GM19239 (cell line): Measurements from ENCODE around the gene KL.

Experiments
- DNase-seq: peaks from one replicate; pipeline ENCODE4 v3.0.0; 2011; ENCODE audit warnings: low spot score; ENCODE audit not compliant: insufficient read length
- FAIRE-seq: peaks from 2 replicates; lab custom pipeline; 2011; peaks lifted over from hg19 to GRCh38; lab: Jason Lieb, UNC

The KL gene

DNA sequence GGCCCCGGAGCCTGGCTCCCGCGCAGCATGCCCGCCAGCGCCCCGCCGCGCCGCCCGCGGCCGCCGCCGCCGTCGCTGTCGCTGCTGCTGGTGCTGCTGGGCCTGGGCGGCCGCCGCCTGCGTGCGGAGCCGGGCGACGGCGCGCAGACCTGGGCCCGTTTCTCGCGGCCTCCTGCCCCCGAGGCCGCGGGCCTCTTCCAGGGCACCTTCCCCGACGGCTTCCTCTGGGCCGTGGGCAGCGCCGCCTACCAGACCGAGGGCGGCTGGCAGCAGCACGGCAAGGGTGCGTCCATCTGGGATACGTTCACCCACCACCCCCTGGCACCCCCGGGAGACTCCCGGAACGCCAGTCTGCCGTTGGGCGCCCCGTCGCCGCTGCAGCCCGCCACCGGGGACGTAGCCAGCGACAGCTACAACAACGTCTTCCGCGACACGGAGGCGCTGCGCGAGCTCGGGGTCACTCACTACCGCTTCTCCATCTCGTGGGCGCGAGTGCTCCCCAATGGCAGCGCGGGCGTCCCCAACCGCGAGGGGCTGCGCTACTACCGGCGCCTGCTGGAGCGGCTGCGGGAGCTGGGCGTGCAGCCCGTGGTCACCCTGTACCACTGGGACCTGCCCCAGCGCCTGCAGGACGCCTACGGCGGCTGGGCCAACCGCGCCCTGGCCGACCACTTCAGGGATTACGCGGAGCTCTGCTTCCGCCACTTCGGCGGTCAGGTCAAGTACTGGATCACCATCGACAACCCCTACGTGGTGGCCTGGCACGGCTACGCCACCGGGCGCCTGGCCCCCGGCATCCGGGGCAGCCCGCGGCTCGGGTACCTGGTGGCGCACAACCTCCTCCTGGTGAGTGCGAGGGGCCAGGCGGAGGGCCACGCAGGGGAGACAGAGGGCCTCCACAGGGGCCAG, at the start of gene KL:
TSS of gene KL (plus strand) at position 10 of the 909 bp plus-strand sequence. CDS start at position 28, 18 bp downstream.
- FAIRE-seq (peak; percentile 49), DNase-seq (peak; percentile 40)

DNA sequence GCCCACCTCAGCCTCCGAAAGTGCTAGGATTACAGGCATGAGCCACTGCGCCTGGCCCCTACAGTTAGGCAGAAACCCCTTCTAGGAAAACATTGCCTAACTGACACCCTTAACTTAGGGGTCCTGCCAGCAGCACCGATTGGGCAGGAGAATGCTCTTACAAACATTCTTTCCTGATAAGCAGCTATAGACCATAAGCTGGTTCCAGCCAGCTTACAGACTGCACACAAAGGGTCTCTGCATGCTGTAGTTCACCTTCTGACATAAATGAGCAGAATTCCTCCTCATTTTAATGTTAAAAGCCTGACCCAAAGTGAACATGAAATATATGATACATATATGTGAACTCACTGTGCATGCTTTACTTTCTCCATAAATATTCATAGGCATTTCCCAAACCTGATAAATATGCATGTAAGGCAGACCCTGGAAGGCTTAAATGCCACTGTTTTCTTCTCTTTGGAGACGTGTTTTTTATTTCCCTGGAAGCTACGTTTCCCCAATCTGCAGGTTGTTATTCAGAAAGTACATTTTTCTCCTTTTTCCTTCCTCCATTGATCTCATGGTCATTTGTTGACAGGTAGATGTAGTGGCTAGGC, 48.5 kb upstream of the KL start:
- DNase-seq (no peak), FAIRE-seq (no peak)

- FAIRE-seq (no peak), DNase-seq (no peak)
Observed at GRCh38 chr13:32968316-32968715, 47.9 kb upstream of the KL start.

- no peak for DNase-seq
- no peak for FAIRE-seq
Observed at GRCh38 chr13:32968793-32969192, 47.4 kb upstream of the KL start.

DNA sequence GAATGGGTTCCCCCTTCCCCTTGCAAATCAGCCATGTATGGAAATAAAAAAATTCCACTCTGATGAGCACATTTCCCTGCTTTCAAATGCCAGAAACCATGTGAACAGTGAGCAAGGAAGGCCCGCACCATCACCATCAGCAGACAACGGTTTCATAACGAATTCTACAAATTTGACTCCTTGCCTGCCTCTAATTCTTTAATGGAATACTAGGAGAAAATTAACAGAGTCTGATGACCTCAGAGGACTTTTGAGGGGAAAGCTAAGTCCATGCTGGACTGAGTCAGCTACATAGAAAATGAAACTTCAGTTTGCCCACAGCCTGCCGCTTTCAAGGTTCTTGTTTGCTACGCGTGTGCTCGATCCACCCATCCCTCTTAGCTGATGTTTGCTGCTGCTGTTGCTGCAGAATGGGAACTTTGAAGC, 46.7 kb upstream of the KL start:
- FAIRE-seq (peak; percentile 53), DNase-seq (peak; percentile 36)

GRCh38 chr13:32976056-32976805, 40.0 kb upstream of the KL start:
- no peak for FAIRE-seq
- DNase-seq: no peak

- no peak for FAIRE-seq
- no peak for DNase-seq
Observed at GRCh38 chr13:32976912-32977311, 39.3 kb upstream of the KL start.

DNA sequence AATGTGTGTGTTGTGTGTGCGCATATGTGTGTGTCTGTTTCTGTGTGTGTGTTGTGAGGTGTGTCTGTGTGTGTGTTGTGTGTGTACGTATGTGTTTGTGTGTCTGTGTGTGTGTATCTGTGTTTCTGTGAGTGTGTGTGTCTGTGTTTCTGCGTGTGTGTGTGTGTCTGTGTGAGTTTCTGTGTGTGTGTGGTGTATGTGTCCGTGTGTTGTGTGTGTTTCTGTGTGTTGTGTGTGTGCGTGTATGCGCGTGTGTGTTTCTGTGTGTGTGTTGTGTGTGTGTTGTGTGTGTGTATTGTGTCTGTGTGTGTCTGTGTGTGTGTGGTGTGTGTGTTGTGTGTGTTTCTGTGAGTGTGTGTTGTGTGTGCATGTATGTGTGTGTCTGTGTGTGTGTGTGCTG, 38.9 kb upstream of the KL start:
- no peak for DNase-seq
- FAIRE-seq: no peak

- FAIRE-seq (no peak), DNase-seq (no peak)
Observed at GRCh38 chr13:32978278-32978677, 37.9 kb upstream of the KL start.

DNA sequence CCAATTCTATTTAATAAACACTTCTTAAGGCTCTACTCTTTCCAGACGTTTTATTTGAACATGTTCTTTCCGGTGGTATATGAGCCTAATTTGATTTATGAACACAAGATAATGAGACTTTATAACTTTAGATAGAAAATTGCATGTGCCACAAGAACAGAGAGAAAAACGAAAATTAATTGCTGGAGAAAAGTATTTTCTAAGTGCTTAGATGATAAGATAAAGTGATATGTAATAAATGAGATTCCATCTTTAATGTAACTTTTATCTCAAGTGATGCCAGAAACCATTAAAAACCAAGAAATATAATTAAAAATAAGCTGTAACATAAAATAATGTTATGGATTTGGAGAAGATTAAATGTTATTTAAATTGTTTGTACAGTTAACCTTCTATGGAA, 33.2 kb upstream of the KL start:
- DNase-seq (no peak), FAIRE-seq (no peak)

DNA sequence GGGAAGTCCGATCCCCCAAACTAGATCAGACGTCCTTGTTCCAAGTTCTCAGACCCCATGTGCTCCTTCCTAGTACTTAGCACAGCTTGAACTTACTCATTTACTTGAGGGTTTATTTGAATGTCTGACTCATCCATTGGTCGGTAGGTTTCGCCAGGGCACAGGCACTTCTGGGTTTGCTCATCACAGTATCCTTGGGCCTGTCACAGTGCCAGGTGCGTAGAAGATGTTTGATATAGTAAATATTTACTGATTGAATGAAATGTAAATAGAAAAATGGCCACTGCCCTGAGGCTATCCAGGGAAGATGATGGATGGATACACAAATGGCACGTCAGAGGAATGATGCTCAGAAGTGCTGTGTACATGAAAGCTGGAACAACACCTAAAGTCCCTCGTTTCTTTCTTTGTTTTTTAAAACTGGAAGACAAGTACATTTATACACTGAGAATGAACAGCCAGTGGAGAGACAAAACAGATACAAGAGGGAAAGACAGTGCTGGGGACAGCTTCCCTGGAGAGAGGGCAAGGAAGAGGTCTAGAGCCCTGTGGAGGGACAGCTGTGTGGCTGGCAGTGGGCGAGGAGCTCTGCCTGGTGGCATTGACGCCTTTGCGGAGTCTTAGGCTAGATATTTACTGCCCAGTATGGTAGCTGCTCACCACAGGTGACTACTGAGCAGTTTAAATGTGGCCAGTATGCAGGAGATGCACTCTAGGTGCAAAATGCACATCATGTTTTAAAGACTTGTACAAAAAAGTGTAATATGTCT, 31.2 kb upstream of the KL start:
- DNase-seq (no peak), FAIRE-seq (no peak)

DNA sequence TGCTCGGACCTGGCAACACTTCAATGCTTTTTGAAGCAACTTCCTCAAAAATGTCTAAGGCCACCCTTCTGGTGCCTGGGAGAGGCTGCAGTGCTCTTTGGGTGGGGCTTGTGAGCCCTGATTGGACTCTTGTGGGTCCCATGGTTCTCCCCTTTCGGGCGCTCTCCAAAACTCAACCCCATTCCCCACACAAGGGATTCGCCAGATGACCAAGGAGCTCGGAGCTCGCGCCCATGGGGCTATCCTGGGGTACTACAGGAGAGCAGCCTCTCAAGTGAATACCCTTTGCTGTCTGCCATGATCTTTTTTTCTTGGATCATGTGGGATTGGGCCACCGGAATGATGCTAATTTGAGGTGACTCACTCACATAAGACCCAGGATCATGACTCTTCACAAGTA, 29.7 kb upstream of the KL start:
- DNase-seq (no peak), FAIRE-seq (no peak)

DNA sequence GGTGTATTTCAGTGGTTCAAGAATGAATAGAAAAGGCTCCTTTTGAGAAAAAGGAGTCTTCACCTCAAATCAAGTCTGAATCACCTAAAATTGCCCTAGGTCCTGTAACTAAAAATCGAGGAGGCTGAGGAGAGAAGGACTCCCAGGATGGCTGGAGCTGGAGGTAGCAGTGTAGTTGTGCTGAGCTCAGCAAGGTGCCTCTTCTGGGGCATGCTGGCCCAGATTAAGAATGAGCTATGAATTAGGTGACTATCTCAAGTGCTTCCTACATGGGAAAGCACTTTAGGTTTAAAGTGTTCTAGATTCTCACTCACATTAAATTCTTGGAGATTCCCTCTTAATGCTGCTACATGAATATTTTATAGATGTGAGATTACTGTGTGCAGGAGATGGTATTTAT, 28.8 kb upstream of the KL start:
- DNase-seq (no peak), FAIRE-seq (no peak)

GRCh38 chr13:32988608-32989289, 27.5 kb upstream of the KL start:
- FAIRE-seq: no peak
- DNase-seq: no peak

DNA sequence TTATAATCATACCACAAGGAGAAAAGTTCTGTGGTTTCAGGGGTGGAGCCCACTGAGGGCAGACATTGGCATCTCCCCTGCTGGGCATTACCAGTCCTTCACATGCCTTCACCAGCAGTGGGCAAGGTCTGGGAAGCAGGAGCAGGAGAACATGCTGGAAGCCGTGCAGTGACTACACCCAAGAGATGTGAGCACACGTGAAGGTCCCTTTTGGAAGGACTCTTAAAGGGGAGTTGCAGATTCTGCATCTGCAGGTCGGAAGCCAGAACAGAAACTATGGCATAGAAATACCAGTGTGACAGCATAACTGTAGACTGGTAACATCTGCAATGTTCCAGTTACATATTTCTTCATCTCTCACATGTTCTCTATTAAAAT, 26.9 kb upstream of the KL start:
- no peak for DNase-seq
- no peak for FAIRE-seq

- DNase-seq (no peak), FAIRE-seq (no peak)
Observed at GRCh38 chr13:32989942-32990341, 26.3 kb upstream of the KL start.

- FAIRE-seq (peak; percentile 39), DNase-seq (no peak)
Observed at GRCh38 chr13:32993145-32993544, 23.1 kb upstream of the KL start.

DNA sequence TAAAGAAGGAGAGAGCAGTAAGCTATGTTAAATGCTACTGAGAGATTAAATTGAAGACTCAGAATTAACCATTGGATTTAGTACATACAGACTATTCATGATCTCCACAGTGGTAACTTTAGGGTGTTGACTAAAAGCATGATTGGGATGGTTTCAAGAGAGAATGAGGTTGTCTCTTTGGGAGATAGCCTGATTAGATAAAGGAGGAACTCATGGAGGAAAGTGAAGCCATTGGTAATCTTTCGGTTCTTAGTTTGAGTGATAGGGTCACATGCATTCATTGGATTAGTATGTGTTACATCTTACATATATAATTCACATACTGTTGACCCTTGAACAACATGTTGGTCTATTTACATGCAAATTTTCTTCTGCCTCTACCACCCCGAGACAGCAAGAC, 18.8 kb upstream of the KL start:
- DNase-seq (no peak), FAIRE-seq (no peak)

GRCh38 chr13:32998966-32999365, 17.3 kb upstream of the KL start:
- no peak for FAIRE-seq
- DNase-seq: no peak

DNA sequence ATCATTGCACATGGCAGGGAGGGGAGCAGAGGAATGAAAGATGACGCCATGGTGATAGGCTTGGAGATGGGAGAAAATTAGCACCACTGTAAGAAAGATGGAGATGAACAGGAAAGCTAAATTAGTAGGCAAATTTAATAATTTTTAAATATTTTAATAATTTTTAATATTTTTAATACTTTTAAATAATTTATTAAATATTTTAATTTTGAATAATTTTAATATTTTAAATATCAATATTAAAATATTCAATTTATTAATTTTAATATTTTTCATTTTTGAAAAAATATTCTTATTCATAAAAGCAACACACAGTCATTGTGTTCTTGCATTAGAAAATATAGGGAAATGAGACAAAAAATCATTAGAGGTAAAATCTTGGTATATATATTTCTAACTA, 15.9 kb upstream of the KL start:
- FAIRE-seq: no peak
- DNase-seq: no peak
